Dedifferentiated amniotic fluid mesenchymal stem cell (primary cell): ENCODE data around the gene FAM240B.

Experiments
- DNase-seq: peaks from one replicate; pipeline ENCODE4 v3.0.0-alpha.2; 2016; ENCODE audit errors: extremely low spot score

FAM240B gene

GRCh38 chr9:38668791-38669466, 51.0 kb downstream of the FAM240B start:
- DNase-seq = no peak

DNA sequence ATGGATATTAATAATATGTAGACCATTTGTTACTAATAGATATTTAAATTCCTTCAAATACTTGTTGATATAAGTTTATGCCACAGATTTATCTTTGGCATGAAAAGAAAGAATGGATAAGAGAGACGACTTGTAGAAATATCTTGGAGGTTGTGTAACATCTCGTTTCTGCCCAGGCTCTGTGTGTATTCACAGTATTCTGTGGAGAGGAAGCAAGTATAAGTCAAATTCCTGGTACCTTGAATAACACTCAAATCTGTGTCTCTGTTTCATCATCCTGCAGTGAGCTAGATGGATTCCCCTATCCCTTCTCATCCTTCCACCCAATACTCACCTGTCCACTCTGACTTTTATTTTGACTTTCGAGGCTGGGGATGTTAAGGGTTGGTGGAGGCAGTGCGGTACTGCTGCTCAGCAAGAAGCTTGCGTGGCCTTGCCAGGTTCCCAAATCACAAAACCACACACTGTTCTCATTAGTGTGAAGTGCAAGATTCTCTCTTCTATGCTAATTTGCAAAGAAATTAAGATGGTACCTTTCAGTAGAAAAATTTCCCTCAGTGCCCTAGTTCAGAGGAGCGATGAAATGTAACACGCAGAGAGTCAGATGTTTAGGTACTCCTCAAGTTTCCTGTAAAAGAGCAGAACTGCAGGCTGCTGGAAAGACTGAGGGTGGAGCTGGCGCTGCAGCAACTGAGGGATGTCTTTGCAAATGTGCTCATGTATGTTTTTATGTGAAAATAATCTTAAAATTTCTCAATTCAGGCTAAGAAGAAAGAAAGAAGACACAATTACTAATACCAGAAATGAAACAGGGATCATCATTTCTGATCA, 57.0 kb downstream of the FAM240B start:
- DNase-seq = peak; percentile 52

GRCh38 chr9:38659538-38659937, 60.4 kb downstream of the FAM240B start:
- no peak for DNase-seq

- no peak for DNase-seq
Measured at GRCh38 chr9:38656896-38657295, 63.0 kb downstream of the FAM240B start.

- no peak for DNase-seq
Measured at GRCh38 chr9:38652486-38652885, 67.4 kb downstream of the FAM240B start.

DNA sequence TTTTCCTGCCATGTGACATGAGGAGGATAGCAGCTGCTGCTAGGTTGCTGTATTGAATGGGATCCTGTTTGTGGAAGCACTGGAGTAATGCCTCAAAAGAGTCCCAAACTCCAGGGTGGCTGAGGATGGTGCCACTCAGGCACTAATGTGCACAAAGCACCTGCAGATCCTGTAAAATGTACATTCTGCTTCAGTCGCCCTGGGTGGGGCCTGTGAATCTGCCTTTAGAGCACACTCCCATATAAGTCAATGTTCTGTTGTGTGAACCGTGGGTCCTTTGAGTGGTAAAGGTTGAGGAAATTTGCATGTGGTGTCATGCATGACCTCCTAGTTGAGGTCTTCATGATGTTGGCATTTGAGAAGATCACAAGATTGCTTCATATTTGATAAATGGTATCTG, 67.9 kb downstream of the FAM240B start:
- DNase-seq = no peak

DNA sequence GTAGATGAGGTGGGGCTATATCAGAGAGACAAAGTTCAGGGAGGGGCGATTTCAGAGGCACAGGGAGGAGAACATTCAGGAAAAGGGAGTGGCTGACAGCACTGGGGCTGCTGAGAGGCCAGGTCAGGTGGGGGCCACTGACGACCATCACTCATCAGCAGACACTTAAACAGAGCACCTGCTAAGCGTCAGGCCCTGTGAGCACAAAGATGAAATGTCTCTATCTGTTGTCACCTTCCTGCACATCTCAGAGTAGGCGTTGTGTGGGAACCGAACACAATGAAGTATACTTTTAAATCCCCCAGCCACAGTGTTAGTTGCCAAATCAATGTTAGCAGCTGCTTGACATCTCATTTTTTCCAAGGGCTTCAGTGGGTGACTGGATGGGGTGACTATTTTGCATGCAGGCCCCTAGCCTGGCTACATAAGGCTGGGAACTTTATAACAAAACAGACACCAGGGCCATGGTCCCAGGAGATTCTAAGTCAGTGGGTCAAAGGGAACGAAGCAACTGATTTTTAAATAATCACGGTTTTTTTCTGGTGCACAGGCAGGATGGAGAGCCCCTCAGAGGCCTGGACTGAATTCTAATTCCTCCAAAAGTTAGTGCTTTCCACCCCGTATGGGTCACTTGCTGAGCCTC, 68.4 kb downstream of the FAM240B start:
- no peak for DNase-seq

DNA sequence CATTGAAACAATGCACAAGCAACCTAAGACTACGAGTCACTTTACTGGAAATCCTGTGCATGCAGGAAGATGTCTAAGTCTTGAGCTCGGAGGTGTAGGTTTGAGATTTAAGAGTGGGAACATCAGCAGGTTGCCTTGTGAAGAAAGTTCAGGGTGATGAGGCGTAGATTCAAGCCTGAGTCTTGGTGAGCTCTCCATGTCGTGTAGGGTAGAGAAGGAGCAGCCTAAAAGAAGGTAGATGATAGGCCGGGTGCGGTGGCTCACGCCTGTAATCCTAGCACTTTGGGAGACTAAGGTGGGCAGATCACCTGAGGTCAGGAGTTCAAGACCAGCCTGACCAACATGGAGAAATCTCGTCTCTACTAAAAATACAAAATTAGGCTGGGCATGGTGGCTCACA, 69.4 kb downstream of the FAM240B start:
- no peak for DNase-seq

DNA sequence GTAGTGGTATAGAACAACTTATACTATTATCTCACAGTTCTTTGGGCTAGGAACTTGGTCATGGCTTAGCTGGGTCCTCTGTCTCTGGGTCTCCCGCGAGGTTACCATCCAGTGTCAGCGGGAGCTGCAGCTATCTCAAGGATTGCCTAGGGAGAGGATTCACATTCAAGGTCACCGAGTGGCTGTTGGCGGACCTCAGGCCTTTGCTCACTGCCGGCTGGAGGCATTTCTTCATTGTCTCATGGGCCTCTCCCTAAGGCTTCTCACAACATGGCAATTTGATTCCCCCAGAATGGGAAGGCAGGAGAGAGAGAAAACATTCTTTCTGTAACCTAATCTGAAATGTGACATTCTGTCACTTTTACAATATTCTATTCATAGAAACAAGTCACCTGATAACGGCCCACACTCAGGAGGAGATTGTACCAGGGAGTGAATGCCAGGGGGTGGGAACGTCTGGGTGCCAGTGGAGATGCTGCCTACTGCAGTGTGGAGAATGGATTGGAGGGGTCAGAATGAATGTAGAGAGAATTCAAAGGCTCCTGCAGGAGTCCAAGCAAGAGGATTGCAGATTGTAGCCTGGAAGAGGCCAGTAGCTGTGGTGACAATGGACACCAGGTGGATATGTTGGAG, 70.1 kb downstream of the FAM240B start:
- DNase-seq = no peak

GRCh38 chr9:38644601-38645000, 75.3 kb downstream of the FAM240B start:
- DNase-seq = no peak
